ENCODE data around the gene THYN1.
"Not testable (repeated sequence)": the region's sequence is repeated elsewhere in the genome, so short reads cannot be mapped to it uniquely, and the experiment has no call there.

The THYN1 gene

GRCh38 chr11:134275188-134275533 is 22.0 kb upstream of the THYN1 start:
- no peak for DNase-seq (ENCODE audit: low read depth in 2 of 2)

- DNase-seq (ENCODE audit: low read depth in 2 of 2): no peak
Measured at GRCh38 chr11:134273317-134273712, 20.2 kb upstream of the THYN1 start.

- DNase-seq (ENCODE audit: low read depth in 2 of 2): no peak
Measured at GRCh38 chr11:134272381-134273316, 19.5 kb upstream of the THYN1 start.

DNA sequence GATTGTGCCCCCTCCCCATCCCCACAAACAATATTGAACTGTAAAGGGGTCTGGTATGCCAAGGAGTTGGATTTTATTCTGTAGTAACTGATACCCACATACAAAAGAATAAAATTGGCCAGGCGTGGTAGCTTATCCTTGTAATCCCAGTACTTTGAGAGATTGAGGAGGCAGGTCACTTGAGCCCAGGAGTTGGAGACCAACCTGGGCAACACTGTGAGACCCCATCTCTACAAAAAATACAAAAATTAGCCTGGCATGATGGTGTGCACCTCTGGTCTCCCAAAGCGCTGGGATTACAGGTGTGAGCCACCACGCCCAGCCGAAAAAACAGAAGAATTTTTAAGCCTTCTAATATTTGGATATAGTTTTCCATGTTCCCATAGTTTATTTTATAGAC is 18.8 kb upstream of the THYN1 start:
- DNase-seq (ENCODE audit: low read depth in 2 of 2): no peak

- DNase-seq (ENCODE audit: low read depth in 2 of 2): no peak
Measured at GRCh38 chr11:134270250-134270714, 17.1 kb upstream of the THYN1 start.

- DNase-seq (ENCODE audit: low read depth in 2 of 2): no peak
Measured at GRCh38 chr11:134267966-134268365, 14.8 kb upstream of the THYN1 start.

- DNase-seq (ENCODE audit: low read depth in 2 of 2): no peak
Measured at GRCh38 chr11:134267461-134267860, 14.3 kb upstream of the THYN1 start.

GRCh38 chr11:134266841-134267251 is 13.7 kb upstream of the THYN1 start:
- DNase-seq (ENCODE audit: low read depth in 2 of 2): no peak

DNA sequence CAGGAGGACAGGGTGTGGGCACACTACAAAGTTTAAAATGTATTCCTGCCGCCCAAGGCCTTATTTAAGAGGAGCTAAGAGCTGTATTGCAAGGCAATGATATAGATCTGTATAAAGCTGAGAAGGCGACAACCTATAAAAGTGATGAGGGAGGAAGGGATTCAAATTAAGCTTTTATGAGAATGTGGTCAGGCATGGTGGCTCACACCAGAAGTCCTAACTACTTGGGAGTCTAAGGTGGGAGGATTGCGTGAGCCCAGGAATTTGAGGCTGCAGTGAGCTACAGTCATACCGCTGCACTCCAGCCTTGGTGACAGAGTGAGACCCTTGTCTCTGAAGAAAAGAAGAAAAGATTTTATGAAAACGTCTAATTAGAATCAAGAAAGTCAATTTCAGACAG is 13.3 kb upstream of the THYN1 start:
- DNase-seq (ENCODE audit: low read depth in 2 of 2): no peak

DNA sequence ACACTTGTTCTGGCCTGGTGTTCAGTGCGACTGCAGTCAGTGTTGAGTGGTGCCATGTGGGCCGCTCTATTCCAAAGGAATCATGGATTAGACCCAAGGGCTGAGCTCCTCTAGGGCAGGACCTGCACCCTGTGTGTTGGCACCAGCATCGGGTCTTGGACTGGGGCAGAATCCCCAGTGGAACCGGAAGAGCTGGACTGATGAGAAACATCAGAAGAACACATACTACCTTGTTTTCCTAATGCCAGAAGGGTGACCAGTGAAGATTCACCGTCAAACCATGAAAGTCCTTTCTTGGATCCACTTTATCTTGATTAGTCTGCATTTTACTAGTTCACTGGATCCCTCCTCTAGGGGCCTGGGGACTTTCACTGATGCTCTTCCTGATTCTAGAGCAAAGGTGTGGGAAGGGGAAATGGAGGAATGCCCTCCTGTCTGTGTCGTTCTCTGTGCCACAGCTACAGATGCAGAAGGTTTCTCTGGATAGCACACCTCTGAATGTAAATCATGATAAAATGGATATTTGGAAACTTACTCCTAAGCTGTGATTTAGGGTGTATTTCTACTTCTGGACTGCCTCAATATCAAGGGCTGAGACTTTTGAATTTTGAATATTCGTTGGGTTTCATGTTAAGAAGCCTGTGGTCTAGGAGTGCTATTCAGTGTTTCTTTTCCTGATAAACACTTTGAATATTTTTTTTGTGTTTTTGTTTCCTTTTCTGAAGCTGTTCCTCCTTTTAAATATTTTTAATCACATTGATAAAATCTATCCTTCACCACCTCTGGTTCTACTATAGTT is 12.0 kb upstream of the THYN1 start:
- no peak for DNase-seq (ENCODE audit: low read depth in 2 of 2)

DNA sequence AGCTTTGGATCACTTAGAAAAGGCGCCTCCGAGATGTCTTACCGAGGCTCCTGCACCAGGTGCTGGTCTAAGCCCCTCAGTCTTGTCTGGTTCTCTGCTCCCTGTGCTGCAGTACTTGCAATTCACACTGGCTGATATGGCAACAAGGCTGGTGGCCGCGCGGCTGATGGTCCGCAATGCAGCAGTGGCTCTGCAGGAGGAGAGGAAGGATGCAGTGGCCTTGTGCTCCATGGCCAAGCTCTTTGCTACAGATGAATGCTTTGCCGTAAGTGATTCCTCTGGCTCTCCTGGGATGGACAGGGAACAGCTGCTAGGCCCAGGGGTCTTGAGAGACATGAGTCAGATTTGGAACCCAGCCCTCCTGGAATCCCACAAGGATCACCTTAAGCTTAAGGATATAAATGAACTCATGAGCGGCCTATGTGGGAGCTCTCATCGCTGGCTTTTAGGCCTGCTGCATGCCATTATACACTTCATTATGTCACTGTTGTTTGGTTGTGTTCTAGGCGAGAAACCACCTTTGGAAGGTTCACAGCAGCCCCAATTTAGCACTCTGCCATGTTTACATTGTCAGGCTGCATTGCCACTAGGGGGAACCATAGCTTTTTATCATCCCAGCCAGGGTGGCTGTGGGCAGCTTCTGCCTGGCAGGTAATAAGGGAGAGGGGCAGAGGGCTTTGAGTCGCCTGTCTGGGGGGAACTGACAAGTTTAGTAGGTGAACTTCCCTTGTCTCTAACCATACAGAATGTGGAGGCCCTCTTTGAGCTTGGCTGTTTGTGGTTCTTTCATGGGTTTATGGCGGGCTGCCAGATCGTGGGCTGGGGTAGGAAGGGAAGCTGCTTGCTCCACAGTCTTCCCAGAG is 8.7 kb upstream of the THYN1 start:
- no peak for DNase-seq (ENCODE audit: low read depth in 2 of 2)

DNA sequence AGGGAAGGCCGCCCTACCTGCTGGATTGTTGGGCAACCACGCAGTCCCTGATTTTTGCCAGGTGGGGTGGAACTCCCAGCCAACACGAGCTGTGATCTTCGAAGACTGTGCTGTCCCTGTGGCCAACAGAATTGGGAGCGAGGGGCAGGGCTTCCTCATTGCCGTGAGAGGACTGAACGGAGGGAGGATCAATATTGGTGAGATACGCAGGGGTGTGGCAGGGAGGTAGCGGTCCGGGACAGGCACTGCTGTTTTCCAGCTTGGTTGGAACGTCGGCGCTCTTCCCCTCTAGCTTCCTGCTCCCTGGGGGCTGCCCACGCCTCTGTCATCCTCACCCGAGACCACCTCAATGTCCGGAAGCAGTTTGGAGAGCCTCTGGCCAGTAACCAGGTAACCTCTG is 7.8 kb upstream of the THYN1 start:
- DNase-seq (ENCODE audit: low read depth in 2 of 2): no peak

- DNase-seq (ENCODE audit: low read depth in 2 of 2): no peak
Measured at GRCh38 chr11:134260503-134260902, 7.4 kb upstream of the THYN1 start.

DNA sequence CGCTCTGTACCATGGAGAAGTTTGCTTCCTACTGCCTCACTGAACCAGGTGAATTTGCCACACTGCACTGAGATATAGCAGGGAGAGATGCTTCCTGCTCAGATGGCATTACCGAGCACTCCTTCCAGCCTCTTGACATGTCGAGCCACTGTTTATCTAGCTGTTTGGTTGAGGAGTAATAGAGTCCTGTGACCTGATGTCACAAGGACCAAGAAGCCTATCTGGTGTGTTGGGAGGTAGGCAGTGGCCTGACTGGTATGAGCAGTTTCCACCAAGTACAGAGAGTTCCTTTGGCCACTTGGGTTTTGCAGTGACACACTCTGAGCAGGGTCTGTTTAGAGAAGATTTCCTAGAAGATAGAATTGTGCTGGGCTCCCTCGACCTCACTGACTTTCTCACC is 5.4 kb upstream of the THYN1 start:
- no peak for DNase-seq (ENCODE audit: low read depth in 2 of 2)

- DNase-seq (ENCODE audit: low read depth in 2 of 2): no peak
Measured at GRCh38 chr11:134257101-134257500, 3.9 kb upstream of the THYN1 start.

DNA sequence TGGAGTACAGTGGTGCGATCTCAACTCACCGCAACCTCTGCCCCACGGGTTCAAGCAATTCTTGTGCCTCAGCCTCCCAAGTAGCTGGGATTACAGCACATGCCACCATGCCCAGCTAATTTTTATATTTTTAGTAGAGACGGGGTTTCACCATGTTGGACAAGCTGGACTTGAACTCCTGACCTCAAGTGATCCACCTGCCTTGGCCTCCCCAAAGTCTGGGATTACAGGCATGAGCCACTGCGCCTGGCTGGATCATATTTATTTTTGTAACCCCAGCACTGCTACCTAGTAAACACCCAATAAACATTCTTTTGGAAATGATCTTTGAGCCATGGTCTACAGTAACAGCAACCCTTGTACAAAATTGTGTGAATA is 2.0 kb upstream of the THYN1 start:
- DNase-seq (ENCODE audit: low read depth in 2 of 2): not testable (repeated sequence)

DNA sequence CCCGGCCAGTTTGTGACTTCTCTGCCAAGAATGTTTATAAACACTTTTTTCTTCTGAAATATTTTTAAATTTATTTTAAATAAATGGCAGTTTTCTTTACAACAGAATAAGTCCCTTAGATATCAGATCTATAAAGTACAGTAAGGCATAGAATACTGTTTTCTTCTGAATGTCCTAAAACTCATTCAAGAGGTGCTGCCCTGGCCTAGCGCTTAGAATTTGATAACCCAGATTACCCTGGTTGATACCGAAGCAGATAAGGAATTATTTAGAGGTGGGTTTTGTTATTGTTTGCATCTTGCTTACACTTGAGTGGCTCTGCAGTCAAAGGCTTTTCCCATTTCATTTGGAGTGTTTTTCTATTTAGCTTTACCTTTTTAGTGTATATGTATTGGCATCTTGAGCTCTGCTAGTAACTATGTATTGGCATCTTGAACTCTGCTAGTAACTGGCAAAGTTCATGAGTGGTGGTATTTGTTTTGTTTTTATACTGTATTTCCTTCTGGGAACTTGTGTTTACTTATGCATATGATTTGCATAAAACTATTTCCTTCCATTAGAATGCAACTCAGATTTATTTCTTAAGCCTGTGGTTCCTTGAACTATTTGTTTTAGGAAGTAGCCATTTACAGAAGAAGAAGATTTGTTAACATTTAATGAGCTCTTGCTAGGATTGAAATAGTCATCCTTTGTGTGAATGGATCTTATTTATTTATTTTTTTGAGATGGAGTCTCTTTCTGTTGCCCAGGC is 1.5 kb upstream of the THYN1 start:
- no peak for DNase-seq (ENCODE audit: low read depth in 2 of 2)

DNA sequence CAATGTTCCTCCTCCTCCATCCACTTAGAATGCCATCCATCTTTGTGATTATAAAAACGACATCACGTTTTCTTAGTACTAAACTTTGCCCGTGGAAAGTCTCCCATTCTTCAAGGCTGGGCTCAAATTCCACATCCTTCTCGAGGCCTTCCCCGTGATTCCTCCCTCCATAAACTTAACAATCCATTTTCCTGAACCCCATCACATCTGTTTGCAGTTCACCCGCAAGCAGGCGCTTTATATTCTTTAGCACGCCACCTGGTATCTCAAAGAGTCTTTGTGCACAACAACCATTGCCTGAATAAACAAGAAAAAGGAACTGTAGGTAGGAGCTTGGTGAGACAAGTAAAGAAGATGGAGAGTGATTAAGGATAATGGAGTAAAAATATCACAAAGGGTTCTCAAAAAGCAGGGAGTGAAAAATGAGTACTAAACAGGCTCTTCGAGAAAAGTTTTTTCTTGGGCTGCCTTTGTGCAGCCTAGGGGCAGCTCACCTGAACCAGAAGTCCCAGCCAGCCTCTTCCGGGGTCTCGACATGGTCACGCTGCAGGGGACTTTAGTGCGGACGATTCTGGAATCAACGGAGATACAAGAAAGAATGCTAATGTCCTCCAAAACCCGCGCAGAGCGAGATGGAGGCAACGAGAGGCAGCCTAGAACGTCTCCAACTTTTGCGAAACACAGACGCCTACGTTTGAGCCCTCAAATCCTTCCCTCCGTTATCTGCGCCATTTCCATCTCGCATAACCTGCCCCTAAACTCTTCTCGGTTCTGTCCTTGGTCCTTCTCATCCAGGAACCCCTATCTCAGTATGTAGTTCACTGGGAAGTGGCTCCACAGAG is 585 bp downstream of the THYN1 start:
- no peak for DNase-seq (ENCODE audit: low read depth in 2 of 2)

GRCh38 chr11:134250675-134251074 is 2.5 kb downstream of the THYN1 start:
- no peak for DNase-seq (ENCODE audit: low read depth in 2 of 2)

DNA sequence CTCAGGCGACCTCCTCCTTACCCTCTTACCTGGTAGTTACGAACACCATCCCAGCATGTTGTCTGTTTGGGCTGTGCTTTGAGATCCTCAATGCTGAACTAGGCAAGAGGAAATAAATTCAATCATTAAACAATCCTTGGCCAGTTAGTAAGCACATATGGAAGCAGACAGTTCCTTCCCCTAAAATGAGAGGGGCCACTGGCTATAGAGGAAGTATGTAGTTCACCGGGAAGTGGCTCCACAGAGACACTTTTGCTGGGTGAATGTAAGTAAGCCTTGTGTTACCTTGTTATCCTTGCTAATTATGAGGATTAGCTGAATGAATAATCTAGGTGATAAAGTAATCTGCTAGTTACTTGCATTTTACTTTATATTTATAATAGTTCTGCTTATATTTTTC is 2.9 kb downstream of the THYN1 start:
- DNase-seq (ENCODE audit: low read depth in 2 of 2): no peak

Measured in stimulated activated CD4-positive, alpha-beta T cell treated with anti-CD3 and anti-CD28 coated beads, Interleukin-4, amount 100 ng/mL, for 48 hours (primary cell).